Activated CD4-positive, alpha-beta T cell treated with anti-CD3 and anti-CD28 coated beads, Interleukin-2, amount 50 U/mL, for 4 hours (primary cell): ENCODE data around the gene PPCDC.

Experiments used
- DNase-seq, 2 experiments: peaks; one replicate each; pipeline ENCODE4 v3.0.0-alpha.2; 2020

Gene PPCDC

DNA sequence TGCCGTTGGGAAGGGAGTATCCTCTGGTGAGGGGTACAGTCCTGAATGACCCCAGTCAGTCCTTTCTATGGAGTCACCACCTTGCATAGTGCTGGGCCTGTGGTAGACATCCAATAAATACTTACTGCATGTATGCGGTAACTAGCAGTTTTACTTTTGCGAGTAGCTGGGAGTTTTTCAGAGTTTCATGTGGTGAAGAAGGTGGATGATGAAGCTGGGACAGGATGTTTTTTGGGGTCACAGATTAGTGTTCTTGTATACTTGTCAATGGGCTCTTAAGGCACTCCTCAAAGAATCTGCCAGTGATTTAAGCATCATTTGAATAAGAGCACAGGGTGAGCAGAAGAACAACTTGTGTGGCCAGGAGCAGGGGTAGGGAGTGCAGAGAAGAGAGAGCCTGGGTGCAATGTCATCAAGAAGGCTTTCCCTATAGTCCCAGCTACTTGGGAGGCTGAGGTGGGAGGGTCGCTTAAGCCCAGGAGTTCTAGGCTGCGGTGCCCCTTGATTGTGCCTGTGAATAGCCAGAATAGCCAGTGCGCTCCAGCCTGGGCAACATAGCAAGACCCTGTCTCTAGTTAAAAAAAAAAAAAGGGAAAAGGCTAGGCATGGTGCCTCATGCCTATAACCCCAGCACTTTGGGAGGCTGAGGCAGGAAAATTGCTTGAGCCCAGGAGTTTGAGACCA is 22.1 kb downstream of the PPCDC start:
- DNase-seq, result no peak

DNA sequence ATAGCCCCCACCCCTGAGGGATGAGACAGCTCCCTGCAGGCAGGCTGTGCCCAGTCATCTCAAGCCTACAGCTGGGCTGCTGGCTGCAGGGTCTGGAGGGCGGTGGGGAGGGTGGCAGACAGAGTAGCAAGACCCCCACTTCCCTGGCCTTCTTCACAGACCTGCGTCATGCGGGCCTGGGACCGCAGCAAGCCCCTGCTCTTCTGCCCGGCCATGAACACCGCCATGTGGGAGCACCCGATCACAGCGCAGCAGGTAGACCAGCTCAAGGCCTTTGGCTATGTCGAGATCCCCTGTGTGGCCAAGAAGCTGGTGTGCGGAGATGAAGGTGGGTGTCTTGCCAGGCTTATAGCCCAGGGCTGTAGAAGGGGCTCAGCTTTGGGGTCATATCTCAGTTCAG is 25.0 kb downstream of the PPCDC start:
- no peak for DNase-seq

DNA sequence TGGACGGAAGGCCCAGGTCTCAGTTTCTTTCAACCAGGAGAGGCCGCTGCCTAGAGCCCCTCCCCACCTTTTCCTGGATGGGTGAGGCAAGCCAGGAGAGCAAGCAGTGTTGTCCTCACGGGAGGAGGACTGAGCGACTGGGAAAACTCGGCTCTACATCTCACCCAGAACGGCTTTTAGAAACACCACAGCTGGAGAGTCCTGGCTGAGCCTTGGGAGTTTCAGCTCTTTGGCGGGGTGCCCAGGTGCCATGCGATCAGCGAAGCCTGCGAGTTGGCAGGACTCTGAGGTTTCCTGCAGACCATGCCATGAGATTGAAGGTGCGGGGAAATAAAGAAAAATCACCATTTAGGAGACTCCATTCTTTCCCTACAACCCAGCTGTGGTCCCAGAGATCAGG is 26.0 kb downstream of the PPCDC start:
- DNase-seq, result no peak

DNA sequence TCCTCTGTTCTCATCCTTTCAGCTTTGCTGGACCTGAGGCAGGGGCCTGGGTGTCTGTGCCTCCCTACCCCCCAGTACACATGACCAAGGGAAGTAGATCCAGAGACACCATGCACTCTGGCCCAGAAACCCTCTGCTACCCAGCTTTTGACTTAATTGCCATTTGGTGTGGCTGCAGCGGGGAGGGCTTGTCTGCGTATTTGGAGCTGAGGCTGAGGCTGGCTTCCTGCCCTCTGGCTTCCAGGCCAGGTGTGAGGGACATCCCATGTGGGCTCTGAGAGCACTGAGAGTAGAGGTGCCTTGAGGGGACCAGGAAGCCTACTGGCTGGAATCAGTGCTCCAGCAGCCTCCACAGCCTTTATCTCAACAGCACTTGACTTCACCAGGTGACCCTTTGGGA is 26.9 kb downstream of the PPCDC start:
- no peak for DNase-seq

DNA sequence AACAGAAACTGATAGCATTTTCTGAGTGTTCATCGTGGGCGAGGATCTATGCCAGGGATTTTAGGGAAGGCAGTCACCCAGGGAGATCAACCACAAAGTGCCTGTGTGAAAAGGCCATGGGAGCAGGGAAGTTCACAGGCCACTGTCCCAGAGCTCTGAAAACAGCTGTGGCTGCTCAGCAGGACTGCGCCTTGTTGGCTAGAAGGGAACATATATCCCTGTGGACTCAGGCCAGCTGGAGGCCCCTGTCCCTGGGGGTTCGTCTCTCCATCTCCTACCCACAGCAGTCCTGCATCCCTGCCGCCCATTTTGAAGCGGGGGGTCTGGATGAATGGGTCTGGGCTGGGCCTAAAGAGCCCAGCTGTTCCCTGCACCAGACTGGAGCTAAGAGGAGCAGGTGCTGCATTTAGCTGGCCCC is 27.8 kb downstream of the PPCDC start:
- no peak for DNase-seq

DNA sequence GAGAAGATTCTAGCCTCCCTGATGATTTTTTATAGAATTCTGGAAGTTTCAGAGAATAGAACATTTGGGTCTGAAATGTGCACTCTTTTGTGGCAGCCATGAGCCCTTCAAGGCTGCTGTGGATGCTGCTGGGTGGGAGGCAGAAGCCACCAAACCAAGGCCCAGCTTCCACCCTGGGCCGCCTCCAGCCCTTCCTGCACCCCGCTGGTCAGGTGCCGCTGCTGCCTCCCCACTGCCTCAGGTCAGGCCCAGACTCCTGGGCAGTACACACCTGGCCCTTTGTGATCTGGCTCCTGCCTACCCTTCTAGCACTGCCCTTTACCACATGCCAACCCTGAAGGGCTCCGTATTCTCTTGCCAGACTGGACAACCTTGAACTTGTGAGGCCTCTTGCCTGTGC is 28.3 kb downstream of the PPCDC start:
- DNase-seq, result no peak

DNA sequence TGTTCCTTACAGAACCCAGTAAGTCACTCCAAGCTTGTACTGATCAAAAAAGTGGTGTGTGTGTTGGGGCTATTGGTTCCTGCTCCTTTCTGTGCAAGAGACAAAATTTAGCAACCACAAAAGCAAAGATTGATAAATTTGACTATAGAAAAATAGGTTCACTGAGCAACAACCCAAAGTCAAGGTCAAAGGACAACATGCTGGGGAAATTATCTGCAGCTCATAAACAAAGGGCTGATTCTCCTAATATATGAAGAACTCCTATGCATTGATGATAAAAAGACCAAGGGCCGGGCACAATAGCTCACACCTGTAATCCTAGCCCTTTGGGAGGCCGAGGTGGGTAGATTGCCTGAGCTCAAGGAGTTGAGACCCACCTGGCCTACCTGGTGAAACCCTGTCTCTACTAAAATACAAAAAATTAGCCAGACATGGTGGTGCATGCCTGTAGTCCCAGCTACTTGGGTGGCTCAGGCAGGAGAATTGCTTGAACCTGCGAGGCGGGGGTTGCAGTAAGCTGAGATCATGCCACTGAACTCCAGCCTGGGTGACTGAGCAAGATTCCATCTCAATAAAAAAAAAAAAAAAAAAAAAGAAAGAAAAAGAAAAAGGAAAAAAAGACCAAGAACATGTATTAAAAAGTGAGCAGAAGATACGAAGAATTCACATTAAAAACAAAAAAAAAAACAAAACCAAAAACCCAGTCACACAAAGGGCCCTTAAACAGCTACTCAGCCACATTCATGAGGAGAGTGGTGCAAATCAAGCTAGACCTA is 29.8 kb downstream of the PPCDC start:
- no peak for DNase-seq

DNA sequence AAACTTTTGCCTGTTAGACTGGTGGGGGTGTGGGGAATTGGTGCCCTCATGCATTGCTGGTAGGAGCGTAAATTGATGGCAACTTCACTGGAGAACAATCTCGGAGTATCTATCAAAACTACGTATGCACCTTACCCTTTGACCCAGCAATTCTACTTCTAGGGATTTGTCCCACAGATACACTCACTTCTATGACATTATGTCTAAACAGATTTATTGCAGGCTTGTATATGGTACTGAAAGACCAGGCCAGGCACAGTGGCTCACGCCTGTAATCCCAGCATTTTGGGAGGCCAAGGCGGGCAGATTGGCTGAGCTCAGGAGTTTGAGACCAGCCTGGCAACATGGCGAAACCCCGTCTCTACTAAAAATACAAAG is 30.3 kb downstream of the PPCDC start:
- no peak for DNase-seq

DNA sequence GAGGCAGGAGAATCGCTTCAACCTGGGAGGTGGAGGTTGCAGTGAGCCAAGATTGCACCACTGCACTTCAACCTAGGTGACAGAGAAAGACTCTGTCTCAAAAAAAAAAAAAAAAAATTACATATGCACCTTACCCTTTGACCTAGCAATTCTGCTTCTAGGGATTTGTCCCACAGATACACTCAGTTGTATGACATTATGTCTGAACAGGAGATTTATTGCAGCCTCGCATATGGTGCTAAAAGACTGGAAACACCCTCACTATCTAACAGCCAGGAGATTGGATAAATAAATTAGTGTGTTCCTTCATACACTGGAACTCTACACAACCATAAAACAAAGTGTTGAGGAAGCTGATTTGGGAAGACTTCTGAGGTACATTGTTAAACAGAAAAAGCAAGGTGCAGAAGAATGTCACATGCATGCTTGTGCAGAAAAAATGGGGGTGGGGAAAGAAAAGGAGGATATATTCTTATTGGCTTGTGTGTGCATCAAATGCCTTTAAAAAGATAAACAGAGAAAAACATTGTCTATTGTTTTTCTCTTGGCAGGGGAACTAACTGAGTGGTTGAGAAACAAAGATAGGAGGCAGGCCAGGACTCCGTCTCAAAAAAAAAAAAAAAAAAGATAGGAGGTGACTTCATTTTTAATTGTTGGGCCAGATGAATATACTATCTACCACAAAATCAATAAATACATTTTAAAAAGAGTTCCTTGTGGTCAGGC is 30.9 kb downstream of the PPCDC start:
- DNase-seq, result no peak

DNA sequence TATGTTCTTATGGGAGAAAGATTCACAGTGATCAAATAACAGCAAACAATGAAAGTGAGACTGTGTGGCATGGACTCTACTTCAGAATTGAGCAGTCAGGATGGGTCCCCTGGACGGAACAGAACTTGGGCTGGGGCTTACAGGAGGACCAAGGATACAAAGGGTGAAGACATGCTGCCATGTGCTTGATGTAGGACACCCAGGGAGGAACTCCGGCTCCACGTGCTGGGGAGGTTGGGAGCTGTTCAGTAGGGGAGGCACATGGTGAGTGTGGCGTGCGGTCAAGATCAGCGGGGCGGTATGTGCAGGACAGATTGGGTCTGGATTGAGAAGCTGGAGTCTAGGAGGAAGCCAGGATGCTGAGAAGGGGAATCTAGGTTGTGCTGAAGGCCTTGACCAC is 32.6 kb downstream of the PPCDC start:
- DNase-seq, result no peak

DNA sequence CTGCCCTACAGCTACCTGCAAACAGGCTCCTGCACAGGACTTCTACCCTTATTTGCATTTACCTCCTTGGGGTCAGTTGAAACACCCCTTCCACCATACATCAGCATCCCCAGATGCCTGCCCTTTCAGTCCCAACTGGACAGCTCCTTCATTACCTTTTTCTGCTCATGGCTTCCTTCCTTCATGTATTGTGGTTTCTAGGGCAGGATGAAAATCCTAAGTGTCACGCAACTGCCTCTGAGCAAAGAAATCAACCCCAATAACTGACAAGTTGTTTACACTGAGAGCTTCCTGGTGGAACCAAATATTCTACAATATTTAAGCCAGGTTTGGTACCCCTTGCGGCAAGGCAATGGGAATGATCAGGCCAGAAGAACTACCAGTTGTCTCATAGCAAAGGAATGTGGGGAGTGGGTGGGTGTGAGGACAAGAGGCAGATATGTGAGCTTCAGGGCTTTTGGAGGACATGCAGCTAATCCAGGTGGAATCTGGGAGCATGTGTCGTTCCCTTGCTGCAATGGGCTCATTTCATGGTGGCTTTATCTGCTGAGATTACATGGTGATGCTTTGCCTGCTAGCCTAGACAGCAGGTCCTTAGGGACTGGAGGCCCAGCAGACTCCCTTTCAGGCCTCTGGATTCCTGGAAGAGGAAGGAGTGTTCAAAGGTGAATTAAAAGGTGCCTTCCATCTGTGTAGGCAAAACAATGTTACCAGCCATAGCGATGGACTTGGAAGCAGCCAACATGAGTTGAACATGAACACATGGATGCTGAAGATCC is 34.9 kb downstream of the PPCDC start:
- no peak for DNase-seq

DNA sequence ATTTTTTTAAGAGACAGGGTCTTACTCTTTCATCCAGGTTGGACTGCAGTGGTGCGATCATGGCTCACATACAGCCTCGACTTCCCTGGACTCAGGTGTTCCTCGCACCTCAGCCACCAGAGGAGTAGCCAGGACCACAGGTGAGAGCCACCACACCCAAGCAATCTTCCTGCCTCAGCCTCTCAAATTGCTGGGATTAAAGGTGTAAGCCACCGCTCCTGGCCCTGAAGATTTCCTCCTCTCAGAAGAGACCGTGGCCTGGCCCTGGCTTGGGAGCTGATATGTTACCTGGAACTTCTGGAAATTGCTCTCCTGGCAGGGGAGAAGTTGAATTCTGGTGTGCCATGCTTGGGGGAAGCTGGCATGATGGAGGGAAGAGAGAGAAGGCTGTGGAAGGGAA is 36.2 kb downstream of the PPCDC start:
- no peak for DNase-seq

DNA sequence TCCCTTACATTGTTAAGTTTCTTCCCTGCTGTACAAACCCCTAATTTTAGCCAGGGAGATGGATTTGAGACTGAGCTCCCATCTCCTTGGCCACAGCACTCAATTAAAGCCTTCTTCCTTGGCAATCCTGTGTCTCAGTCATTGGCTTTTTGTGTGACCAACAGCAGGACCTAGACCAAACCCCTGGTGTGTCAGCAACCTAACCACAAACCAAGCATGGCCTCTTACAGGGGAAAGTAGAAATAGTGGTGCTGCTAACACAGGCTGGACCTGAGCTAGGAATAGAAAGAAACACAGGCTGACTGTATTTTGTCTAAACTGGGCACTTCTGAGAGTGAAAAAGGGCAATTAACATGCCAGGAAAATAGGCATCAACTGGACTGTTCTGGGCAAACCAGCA is 37.9 kb downstream of the PPCDC start:
- no peak for DNase-seq

DNA sequence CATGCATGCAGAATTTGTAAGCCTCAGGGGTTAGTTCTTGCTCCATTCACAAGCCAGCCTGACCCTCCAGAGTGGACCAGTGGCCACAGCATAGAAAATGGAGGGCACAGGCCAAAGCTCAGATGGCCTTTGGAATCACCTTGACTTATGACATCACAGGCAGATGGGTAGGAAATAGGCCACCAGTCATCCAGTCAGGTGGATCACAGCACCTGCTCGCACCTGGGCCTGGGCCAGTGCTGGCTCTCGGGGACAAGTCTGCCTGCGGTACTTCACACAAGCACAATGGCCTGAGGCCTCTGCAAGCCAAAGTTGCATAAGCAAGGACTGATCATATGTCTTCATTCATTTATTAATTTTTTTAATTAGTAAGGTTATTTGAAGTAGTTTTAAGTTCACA is 39.3 kb downstream of the PPCDC start:
- DNase-seq, result no peak

DNA sequence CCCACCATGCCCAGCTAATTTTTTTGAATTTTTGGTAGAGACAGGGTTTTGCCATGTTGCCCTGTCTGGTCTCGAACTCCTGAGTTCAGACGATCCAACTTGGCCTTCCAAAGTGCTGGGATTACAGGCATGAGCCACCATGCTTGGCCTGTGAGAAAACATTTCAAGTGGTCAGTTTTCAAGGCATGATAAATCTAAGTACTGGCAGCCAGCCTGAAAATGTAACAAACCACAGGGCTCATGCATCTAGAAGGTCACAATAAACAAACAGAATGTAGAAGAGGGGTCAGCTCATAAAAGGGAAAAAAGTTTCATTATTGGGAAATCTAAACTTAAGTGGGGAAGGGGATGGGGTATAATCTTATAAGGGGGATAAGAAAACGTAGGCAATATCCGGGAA is 39.9 kb downstream of the PPCDC start:
- no peak for DNase-seq

DNA sequence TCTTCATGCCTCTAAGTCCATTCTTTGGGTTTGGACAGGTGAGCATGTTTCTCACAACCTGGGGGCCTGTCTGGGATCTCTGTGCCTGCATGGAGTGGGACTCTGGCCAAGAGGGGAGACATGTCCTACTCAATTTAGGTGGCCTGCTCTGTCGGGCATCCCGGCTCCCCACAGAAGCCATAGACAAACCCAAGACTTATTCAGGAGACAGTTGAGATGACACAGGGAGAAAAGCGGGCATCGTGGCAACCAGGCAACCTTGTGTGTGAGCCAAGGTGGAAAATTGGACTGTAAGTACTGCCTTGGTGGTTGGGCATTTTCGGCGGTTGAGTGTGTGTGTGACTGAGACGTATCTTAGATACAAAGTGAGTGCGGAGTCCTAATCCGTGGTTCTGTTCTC is 40.5 kb downstream of the PPCDC start:
- no peak for DNase-seq

DNA sequence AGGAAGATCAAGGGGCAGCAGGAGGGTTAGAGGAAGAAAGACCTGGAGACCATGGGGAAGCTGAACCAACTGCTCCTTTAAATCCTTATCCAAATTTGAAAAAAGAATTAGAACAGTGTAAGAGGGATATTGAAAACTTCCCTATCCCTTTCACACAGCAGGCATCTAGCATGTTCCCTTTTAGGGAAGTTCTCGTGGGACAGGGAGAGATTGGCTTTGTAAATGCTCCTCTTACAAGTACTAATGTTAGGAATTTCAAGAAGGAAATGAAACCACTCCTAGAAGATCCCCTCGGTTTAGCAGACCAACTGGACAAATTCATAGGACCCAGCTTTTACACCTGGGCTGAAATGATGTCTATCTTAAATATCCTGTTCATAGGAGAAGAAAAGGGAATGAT is 41.5 kb downstream of the PPCDC start:
- no peak for DNase-seq

DNA sequence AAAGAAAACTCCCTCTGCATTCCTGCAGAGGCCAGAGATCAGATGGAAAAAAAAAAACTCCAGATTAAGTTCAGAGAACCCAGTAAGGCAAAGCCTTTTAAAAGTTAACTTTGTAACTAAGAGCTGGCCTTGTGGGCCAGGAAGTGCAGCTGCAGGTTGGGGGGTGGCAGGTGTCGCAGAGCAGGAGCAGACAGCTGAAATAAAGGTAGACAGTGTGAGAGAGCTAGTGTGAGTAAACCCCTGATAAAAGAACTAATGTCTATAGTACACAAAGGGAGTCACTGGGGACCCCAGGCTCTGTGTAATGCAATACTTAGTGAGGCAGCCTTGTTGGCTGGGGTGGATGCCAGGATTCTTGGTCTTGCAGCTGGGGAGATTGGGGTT is 42.1 kb downstream of the PPCDC start:
- DNase-seq, result no peak

DNA sequence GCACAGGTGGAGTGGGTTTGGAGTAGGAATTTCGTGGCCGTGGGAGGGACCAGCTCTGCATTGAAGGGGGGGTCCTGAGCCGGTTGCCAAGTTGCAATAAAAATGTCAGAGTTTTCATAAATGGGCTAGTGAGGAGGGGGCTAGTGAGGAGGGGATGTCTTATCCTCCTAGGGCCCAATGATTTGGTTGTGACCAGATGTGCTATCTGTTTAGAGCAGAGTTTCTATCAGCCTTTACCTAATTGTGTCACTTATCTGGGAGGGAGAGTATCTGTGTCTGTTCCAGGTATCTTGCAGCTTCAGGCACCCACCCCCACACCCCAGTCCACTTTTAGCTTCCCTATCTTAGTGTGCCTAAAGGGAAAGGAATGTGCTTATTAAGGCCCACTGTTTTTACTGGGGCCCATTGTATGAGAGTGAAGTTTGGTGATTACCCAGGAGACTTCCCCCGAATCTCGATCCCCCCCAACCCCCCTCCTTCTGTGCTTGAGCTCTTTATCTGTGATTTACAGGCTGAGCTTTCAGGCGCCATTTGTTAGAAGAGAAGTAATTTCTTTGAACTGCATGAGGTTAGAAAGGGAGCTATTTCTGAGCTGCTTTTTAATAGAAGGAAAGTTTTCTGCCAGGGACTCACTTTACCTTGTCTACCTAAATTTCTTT is 42.6 kb downstream of the PPCDC start:
- no peak for DNase-seq

DNA sequence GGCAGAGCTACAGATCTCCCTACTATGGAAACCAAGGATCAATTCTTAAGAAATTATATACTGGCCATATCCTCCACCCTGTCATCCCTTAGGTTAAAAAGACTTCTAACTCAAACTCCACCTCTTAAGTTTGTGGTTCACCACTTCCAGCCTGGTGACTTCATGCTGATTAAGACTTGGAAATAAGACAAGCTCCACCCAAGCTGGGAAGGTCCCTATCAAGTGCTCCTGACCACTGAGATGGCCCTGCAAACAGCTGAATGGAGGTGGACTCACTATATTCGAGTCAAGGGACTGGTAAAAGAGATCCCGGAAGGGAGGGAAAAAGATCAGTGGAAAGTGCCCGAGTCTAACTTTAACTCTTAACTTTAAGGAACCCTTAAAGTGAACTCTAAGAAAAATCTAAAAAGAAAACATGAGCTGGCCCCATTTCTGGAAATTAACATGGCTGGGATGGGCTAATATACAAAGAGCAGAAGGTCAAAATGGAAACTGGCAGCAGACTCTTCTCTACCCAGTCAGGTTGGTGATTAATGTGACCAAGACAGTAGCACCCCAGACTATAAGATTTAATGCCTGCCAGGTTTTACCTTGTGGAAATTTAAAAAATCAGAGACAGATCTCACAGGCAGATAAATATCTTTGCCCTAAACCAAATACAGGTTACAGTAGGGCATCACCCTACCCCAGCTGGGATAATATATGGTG is 43.9 kb downstream of the PPCDC start:
- DNase-seq, result no peak

DNA sequence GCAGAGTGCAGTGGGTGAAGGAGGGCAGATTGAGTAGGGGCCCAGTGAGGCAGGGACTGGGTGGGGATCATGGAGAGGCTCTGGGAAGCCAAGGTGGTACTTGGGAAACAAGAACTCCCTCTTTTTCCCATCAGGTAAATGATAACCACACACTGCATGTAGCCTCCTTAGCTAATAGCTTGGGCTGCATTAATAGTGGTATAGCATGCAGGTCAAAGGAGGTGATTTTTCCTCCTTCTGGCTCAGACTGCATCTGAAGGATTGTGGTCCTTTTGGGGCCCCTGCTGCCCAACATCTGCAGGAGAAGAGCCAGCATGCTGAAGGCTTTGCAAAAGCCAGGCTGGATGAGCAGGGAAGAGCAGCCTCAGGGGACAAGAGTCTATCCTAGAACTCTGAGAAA is 45.4 kb downstream of the PPCDC start:
- no peak for DNase-seq

DNA sequence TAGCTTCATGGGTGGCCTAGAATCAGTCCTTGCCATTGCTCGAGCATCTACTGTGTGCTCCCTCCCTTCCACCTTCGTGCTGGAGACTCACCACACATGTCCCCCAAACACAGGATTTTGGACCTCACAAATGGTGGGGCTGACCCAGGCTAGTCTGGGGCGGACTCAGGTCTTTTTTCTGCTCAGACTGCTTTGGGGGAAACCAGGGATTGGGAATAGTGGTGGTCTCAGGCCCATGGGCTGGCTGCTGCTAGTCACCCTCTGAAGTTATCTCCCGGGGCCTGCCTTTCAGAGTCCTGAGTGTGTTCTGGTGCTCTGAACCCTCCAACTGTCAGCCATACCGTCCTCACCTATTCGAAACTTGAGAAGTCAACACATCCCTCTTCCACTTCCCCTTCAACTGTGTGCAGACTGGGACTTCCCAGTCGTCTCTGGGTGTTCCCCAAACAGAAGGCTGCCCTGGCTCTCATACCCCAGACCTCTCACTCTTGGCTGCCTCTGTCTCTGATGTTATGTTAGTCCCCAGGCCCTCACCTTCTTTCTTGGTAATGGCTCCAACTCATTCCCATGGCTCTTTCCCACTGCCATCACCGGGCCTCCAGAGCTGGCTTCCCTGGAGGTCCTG is 46.0 kb downstream of the PPCDC start:
- DNase-seq, result no peak
